Activated effector memory CD4-positive, alpha-beta T cell treated with anti-CD3 and anti-CD28 coated beads, Interleukin-2, amount 50 U/mL, for 16 hours (primary cell): ENCODE measurements around the gene SYPL1.
"Not testable (repeated sequence)": the region's sequence is repeated elsewhere in the genome, so short reads cannot be mapped to it uniquely, and the experiment has no call there.

Experiments
- DNase-seq: peaks from one replicate; pipeline ENCODE4 v3.0.0-alpha.2; 2020

Gene SYPL1

GRCh38 chr7:106112118-106112971, at the start of gene SYPL1:
Gene SYPL1 (minus strand): TSS chr7:106112312. CDS start chr7:106112208, 104 bp downstream.
- peak; percentile 97 for DNase-seq

GRCh38 chr7:106155027-106155426, 42.9 kb upstream of the SYPL1 start:
- no peak for DNase-seq

GRCh38 chr7:106153891-106154449, 41.9 kb upstream of the SYPL1 start:
- peak; percentile 87 for DNase-seq

- no peak for DNase-seq
These were observed 40.2 kb upstream of the SYPL1 start for GRCh38 chr7:106152313-106152665.

- DNase-seq, result no peak
These were observed 39.6 kb upstream of the SYPL1 start for GRCh38 chr7:106151459-106152312.

DNA sequence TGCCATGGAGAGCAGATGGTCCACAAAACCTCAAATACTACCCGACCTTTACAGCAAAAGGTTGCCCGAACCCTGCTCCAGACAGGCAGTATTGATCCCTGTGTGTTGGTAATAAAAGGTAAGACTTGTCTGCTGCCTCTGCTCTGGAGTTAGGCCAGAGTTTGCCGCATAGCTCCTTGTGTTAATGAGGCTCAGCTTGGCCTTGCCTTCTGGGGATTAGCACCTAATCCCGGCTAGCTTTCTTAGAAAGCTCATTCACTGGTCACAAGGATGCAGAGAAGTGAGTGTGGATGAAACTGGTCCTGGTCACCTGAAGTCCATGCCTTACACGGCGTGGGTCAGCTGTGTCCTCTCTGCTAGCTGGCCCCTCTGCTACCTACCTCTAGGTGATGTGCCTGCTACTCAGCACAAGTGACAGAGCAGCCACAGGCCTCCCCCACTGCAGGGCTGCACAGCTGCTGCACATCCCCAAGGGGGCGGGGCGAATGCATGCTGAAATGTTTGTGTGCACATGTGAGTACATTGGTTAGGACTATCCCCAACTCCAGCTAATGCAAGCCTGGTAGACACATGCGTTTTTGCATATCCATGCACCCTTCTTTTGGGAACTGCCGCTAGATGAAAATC, 31.7 kb upstream of the SYPL1 start:
- no peak for DNase-seq

GRCh38 chr7:106142136-106142535, 30.0 kb upstream of the SYPL1 start:
- no peak for DNase-seq

DNA sequence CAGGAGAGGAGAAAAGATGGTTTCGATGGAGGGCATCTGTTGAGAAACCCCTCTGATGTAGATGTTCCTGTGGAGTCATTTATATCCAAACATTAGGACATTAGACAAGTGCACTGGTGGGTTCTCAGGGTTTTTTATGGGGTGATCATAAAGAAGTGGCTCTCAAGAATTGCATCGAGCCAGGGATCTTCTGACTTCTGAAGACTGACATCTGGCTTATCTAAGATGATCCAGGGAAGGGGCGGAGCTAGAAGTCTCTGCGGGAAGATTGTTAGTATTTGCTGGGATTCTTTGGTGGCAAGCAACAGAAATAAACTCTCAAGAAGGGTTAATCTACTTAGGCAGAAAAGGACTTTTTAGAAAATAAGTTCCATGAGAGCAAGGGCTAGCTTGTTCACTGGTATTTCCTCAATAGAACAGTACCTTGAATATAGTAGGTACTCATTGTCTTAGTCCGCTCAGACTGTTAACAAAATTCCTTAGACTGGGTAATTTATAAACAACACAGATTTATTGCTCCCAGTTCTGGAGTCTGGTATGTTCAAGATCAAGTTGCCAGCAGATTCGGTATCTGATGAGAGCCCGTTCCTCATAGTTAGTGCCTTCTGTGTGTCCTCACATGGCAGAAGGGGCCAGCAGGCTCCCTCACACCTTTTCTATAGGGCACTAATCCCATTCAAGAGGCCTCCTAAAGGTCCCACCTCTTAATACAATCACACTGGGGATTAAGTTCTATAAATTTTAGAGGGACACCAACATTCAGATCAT, 28.5 kb upstream of the SYPL1 start:
- DNase-seq, result no peak

- DNase-seq, result no peak
These were observed 27.4 kb upstream of the SYPL1 start for GRCh38 chr7:106139265-106140251.

DNA sequence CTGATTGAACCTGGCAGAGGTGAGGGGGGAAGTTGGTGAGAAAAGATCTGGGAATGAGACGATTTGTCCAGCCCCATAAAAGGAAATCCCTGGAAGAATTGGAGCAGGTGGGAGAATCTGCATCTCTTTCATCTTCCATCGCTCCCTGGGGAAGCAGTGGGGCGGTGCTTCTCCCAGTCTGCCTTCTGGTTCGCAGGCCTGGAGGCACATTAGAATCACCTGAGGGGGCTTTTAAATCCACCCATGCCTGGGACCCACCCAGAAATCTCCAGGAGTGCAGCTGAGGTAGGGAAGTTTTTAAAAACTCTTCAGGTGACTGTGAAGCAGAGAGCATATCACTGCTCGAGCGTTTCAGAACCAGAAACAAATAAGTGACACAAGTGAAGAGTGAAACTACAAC, 26.7 kb upstream of the SYPL1 start:
- DNase-seq, result no peak

DNA sequence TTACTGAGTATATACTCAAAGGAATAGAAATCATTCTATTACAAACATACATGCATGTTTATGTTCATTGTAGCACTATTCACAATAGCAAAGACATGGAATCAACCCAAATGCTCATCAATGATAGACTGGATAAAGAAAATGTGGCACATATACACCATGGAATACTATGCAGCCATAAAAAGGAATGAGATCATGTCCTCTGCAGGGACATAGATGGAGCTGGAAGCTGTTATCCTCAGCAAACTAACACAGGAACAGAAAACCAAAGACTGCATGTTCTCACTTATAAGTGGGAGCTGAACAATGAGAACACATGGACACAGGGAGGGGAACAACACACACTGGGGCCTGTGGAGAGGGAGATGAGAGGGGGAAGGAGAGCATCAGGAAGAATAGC, 26.1 kb upstream of the SYPL1 start:
- DNase-seq, result not testable (repeated sequence)

GRCh38 chr7:106134241-106134640, 22.1 kb upstream of the SYPL1 start:
- no peak for DNase-seq

GRCh38 chr7:106129291-106129690, 17.2 kb upstream of the SYPL1 start:
- no peak for DNase-seq

- DNase-seq, result no peak
These were observed 16.7 kb upstream of the SYPL1 start for GRCh38 chr7:106128836-106129235.

GRCh38 chr7:106127984-106128780, 16.1 kb upstream of the SYPL1 start:
- DNase-seq, result no peak

DNA sequence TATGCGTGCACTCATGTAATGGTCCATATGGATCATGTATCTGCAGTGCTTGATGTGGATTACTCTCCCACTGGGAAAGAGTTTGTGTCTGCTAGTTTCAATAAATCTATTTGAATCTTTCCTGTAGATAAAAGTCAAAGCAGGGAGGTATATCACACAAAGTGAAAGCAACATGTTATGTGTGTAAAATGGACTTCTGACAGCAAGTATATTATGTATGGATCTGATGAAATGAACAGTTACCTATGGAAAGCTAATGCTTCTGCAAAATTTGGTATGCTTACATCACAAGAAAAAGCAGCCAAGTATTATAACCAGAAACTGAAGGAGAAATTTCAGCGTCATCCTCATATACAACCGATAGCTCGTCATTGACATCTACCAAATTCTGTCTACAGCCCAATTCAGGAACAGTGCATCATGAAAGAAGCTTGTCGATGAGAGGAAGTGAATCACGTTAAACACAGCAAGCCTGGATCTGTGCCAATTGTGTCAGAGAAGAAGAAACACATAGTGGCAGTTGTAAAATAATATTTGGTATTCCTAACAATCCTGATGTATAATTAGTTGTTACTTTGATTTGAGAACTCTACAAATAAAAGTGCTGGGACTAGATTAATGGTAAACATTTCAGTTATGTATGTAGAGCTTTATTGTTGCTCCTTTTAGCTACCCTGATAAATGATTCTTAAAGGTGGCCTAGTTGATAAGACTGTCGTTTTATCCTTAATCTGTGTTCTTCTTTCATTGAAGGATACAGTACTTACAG, 14.2 kb upstream of the SYPL1 start:
- DNase-seq, result no peak

DNA sequence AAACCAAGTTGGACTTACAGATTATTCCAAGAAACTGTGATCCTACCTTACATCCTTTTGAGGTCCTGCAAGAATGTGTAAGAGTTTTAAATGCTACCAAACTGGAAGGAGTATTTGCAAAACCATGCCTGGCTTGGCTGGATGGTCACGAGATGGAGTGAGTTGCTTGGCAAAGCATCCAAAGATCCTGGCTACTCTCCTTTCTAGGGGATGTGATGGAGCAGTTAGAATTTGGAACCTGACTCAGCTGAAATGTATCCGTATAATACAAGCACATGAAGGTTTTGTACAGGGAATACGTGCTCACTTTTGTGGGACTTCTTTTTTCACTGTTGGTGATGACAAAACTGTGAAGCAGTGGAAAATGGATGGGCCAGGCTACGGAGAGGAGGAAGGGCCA, 13.3 kb upstream of the SYPL1 start:
- DNase-seq, result no peak

- no peak for DNase-seq
These were observed 12.1 kb upstream of the SYPL1 start for GRCh38 chr7:106124186-106124585.

DNA sequence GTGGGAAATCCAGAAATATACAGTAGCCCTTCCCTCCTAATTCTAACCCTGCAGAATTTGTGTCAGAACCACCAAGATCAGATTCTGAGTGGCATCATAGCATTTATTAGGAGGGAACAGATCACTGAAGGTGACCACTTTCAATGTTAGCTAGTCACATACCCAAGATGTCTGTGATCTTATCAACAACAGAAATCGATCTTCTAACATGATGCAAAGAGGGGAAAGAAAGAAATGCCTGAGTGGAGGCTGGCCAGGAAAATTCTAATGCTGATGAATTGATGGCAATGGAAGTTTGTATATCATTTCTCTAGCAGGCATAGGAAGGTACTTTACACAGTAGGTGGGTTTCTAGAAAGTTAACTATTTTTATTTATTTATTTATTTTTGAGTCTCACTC, 10.6 kb upstream of the SYPL1 start:
- no peak for DNase-seq
